Neural progenitor cell (in vitro differentiated cells): Measurements from ENCODE around the gene PTPN11.

Source experiments
- EZH2 ChIP-seq: fragments of 200-600 bp; sonication (generic); IDR thresholded peaks from 2 replicates; pipeline ENCODE4 v1.6.1; 2017; ENCODE audit warnings: antibody characterized with exemption, mild to moderate bottlenecking, moderate library complexity
- EZH2phosphoT487 ChIP-seq: fragments of 200-600 bp; sonication (generic); IDR thresholded peaks from 2 replicates; pipeline ENCODE4 v1.6.1; 2017; ENCODE audit warnings: antibody characterized with exemption
- TF ChIP-seq, protein P1 (sequence below): fragments of 200-600 bp; sonication (generic); IDR thresholded peaks from 2 replicates; pipeline ENCODE4 v1.5.1; 2017; ENCODE audit warnings: antibody characterized with exemption, mild to moderate bottlenecking

- TF ChIP-seq, protein P1, sequence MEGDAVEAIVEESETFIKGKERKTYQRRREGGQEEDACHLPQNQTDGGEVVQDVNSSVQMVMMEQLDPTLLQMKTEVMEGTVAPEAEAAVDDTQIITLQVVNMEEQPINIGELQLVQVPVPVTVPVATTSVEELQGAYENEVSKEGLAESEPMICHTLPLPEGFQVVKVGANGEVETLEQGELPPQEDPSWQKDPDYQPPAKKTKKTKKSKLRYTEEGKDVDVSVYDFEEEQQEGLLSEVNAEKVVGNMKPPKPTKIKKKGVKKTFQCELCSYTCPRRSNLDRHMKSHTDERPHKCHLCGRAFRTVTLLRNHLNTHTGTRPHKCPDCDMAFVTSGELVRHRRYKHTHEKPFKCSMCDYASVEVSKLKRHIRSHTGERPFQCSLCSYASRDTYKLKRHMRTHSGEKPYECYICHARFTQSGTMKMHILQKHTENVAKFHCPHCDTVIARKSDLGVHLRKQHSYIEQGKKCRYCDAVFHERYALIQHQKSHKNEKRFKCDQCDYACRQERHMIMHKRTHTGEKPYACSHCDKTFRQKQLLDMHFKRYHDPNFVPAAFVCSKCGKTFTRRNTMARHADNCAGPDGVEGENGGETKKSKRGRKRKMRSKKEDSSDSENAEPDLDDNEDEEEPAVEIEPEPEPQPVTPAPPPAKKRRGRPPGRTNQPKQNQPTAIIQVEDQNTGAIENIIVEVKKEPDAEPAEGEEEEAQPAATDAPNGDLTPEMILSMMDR, result no peak
- TF ChIP-seq EZH2 (no peak), EZH2phosphoT487 (no peak)
Measured at GRCh38 chr12:112409906-112410244, 8.9 kb upstream of the PTPN11 start.
